Measurements from ENCODE around the gene TNF. TPM values are rescaled to one million over a fixed set of nuclear protein-coding genes. Genes with fewer than 3 reads are reported as not detected.

The TNF gene
- total RNA-seq, 2 donors from 2014 or later = 0.23 TPM; not detected in 1

- H3K4me1 ChIP-seq (replicated peaks) = no peaks in the 10 kb centered on the region
- H3K4me3 ChIP-seq = no peak overlapping the region
- no peak for DNase-seq (ENCODE audit: low spot score)
- no peaks in the 10 kb centered on the region for H3K36me3 ChIP-seq
- no peaks in the 10 kb centered on the region for H3K9me3 ChIP-seq
- no peaks in the 10 kb centered on the region for H3K27me3 ChIP-seq (replicated peaks; ENCODE audit: insufficient read depth)
- H3K27ac ChIP-seq = no peak overlapping the region
- no peak for TF ChIP-seq POLR2AphosphoS5 (IDR thresholded peaks at IDR 0.05)
- TF ChIP-seq CTCF (IDR thresholded peaks at IDR 0.05) = no peak
- TF ChIP-seq POLR2A (IDR thresholded peaks at IDR 0.05) = no peak
- WGBS = 80% methylated on average over 14 of the region's 14 CpGs
- intact Hi-C loops (cut with DNase I) = no loop called here
Observed at GRCh38 chr6:31574106-31575061, 981 bp upstream of the TNF start.

GRCh38 chr6:31575952-31576685 lies 754 bp downstream of the TNF start:
- 67% methylated on average over 8 of the region's 8 CpGs for WGBS
- TF ChIP-seq CTCF (IDR thresholded peaks at IDR 0.05) (no peak), POLR2AphosphoS5 (IDR thresholded peaks at IDR 0.05) (no peak), POLR2A (IDR thresholded peaks at IDR 0.05) (no peak)
- peak overlapping the region in 1 of 2 donors; percentile 33 for H3K27ac ChIP-seq
- DNase-seq (ENCODE audit: low spot score) = no peak
- no peaks in the 10 kb centered on the region for H3K36me3 ChIP-seq
- intact Hi-C loops (cut with DNase I) = no loop called here
- no peaks in the 10 kb centered on the region for H3K27me3 ChIP-seq (replicated peaks; ENCODE audit: insufficient read depth)
- no peaks in the 10 kb centered on the region for H3K9me3 ChIP-seq
- no peaks in the 10 kb centered on the region for H3K4me1 ChIP-seq (replicated peaks)
- peak overlapping the region in 1 of 2 donors; percentile 8 for H3K4me3 ChIP-seq

- WGBS = 87% methylated on average over 19 of the region's 19 CpGs
- H3K36me3 ChIP-seq = no peaks in the 10 kb centered on the region
- no peaks in the 10 kb centered on the region for H3K27me3 ChIP-seq (replicated peaks; ENCODE audit: insufficient read depth)
- H3K4me3 ChIP-seq = no peak overlapping the region
- H3K4me1 ChIP-seq (replicated peaks) = no peaks in the 10 kb centered on the region
- H3K9me3 ChIP-seq = no peaks in the 10 kb centered on the region
- no peak overlapping the region for H3K27ac ChIP-seq
- no peak for TF ChIP-seq POLR2AphosphoS5 (IDR thresholded peaks at IDR 0.05)
- no peak for TF ChIP-seq POLR2A (IDR thresholded peaks at IDR 0.05)
- TF ChIP-seq CTCF (IDR thresholded peaks at IDR 0.05) = no peak
- DNase-seq (ENCODE audit: low spot score) = no peak
- intact Hi-C loops (cut with DNase I) = no loop called here
Observed at GRCh38 chr6:31576897-31577578, 1.7 kb downstream of the TNF start.

GRCh38 chr6:31577579-31577966 lies 2.2 kb downstream of the TNF start:
- Histone ChIP-seq H3K27me3 (replicated peaks; ENCODE audit: insufficient read depth) (no peaks in the 10 kb centered on the region), H3K36me3 (no peaks in the 10 kb centered on the region), H3K4me1 (replicated peaks) (no peaks in the 10 kb centered on the region), H3K27ac (no peak overlapping the region), H3K9me3 (no peaks in the 10 kb centered on the region), H3K4me3 (no peak overlapping the region)
- intact Hi-C loops (cut with DNase I) = no loop called here
- WGBS = 95% methylated on average over 3 of the region's 3 CpGs
- TF ChIP-seq CTCF (IDR thresholded peaks at IDR 0.05) (no peak), POLR2A (IDR thresholded peaks at IDR 0.05) (no peak), POLR2AphosphoS5 (IDR thresholded peaks at IDR 0.05) (no peak)
- no peak for DNase-seq (ENCODE audit: low spot score)

All from prostate gland (tissue), 2 donors.